NCI-H146 treated with DMSO at 0.1 percent for 48 hours (cell line): ENCODE results near the gene PDLIM4.

Source experiments
- DNase-seq: peaks from one replicate; lab custom pipeline; 2025; ENCODE audit not compliant: unreplicated experiment; lab: John Stamatoyannopoulos, UW

PDLIM4 gene

GRCh38 chr5:132301344-132302271 lies 44.1 kb downstream of the PDLIM4 start:
- peak; percentile 45 for DNase-seq

- no peak for DNase-seq
Observed at GRCh38 chr5:132302413-132302812, 44.9 kb downstream of the PDLIM4 start.

- DNase-seq, result no peak
Observed at GRCh38 chr5:132303589-132303988, 46.1 kb downstream of the PDLIM4 start.

- DNase-seq, result no peak
Observed at GRCh38 chr5:132305420-132305819, 47.9 kb downstream of the PDLIM4 start.

- DNase-seq, result no peak
Observed at GRCh38 chr5:132308701-132309100, 51.2 kb downstream of the PDLIM4 start.

GRCh38 chr5:132309679-132310078 lies 52.2 kb downstream of the PDLIM4 start:
- DNase-seq, result no peak

- DNase-seq, result no peak
Observed at GRCh38 chr5:132310141-132310834, 52.8 kb downstream of the PDLIM4 start.

GRCh38 chr5:132313366-132313765 lies 55.9 kb downstream of the PDLIM4 start:
- DNase-seq, result no peak

- DNase-seq, result no peak
Observed at GRCh38 chr5:132313961-132314432, 56.5 kb downstream of the PDLIM4 start.

GRCh38 chr5:132315529-132316067 lies 58.1 kb downstream of the PDLIM4 start:
- no peak for DNase-seq

GRCh38 chr5:132319975-132320374 lies 62.5 kb downstream of the PDLIM4 start:
- no peak for DNase-seq

GRCh38 chr5:132321109-132321721 lies 63.7 kb downstream of the PDLIM4 start:
- no peak for DNase-seq

- DNase-seq, result no peak
Observed at GRCh38 chr5:132322266-132322665, 64.8 kb downstream of the PDLIM4 start.
